Measurements from ENCODE around the gene IFI16.
A peak's percentile ranks its signal among the peaks of the same experiment; 100 is the strongest.
"Not testable (repeated sequence)": the region's sequence is repeated elsewhere in the genome, so short reads cannot be mapped to it uniquely, and the experiment has no call there.

The IFI16 gene

DNA sequence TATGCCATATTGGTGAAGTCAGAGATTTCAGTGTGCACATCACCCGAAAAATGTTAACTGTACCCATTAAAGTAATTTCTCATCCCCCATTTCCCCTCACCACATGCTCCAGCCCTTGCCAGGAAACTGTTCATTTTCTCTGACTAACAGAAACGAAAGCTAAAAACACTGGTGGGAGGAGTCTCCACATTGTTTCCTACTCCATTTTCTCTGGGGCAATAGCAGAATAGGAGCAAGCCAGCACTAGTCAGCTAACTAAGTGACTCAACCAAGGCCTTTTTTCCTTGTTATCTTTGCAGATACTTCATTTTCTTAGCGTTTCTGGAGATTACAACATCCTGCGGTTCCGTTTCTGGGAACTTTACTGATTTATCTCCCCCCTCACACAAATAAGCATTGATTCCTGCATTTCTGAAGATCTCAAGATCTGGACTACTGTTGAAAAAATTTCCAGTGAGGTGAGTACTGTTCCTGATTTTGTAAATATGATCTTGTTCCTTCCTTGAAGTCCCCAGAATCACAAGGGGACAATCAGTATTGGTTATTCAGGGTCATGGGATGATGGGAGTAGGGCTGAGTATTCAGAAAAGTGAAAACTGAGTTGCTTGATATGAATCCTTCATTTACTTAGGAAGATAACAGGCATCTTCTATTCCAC, at the start of gene IFI16:
Gene IFI16, plus strand, starts transcription at position 204 of the 658 bp plus-strand sequence. CDS start 4,774 bp downstream, outside the sequence.
- DNase-seq (ENCODE audit: low read depth): peak; percentile 47

DNA sequence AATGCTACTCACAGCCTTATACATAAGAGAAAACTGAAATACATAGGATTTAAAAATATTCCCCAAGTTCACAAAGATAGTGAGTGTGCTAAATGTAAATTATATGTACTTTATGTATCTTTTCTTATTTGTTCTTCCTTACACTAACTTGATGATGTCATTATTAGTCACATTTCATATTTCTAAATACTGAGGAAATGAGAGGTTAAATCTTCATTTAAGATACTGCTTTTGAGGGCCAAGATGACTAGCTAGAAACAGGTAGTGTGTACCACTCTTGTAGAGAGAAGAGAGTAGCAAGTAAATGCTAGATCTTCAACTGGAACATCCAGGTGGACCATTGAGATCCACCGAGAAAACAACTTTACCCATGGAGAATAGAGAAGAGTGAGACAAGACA, 48.5 kb upstream of the IFI16 start:
- DNase-seq (ENCODE audit: low read depth): no peak

DNA sequence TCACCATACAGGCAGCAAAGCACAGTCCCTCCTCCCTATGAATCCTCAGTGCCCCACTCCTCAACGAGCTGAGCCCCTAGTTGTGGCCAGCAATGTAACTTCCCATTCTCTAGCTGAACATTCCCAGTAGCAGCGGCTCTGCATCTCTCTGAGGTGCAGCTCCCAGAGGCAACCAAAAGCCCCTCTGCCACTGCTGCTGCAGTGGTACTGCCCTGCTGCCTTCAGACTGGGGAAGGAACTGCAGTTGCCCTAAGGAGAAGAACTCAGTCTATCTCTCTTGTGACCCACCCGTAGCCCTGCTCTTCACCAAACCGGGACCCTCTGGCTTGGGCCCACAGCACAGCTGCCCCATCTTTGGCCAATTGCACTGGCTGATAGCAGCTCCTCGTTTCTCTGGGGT, 46.7 kb upstream of the IFI16 start:
- DNase-seq (ENCODE audit: low read depth): no peak

DNA sequence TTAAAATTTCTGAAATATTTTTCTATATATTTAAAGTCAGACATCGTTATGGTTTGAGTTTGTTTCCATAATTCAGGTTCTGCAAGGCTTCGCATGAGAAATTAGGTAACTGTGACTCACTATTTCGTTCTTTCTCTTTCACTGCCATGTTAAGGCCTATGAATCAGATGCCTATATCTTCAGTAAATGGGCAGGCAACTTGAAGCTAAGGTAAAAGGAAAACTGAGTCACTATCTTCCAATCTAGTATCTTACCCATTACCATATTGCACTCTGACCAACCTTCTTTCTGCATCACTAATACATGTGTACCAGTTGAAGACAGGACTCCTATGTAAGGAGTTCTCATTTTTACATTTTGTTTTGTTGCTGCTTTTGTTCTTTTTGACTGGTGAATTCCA, 40.5 kb upstream of the IFI16 start:
- no peak for DNase-seq (ENCODE audit: low read depth)

DNA sequence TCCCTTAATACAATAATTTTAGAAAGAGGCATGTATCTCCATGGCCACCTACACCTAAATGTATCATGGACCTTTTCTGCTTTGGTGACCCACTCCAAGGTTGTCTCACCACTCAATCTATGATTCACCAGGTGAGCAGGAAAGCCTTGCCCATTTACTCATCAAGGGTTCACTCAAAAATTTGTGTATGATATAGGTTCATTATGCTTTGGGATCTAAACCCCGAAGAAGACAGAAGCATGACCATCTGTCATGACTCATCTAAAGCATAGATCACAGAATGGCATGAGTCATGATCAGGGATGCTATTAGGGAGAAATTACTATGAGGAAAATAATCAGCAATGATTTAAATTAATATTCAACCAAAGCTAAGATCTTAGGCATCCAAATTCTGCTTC, 39.9 kb upstream of the IFI16 start:
- DNase-seq (ENCODE audit: low read depth): no peak

DNA sequence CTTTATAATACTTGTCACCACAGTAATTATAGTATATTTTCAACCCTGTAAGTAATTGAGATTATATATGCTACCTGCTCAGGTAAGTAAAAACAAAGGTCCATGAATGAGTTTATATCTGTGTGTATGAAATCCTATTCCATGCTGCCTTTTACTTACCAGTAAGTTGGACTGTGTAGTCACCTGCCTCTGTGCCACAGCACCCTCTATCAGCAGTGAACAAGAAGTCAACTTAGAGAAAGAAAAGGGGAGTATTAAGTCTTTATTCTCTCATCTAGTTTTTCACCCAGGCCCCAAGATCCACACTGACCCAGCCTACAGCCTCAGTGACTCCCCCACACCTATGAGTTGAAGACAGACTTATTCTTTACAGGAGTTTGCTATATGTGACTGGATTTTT, 36.9 kb upstream of the IFI16 start:
- DNase-seq (ENCODE audit: low read depth): no peak

DNA sequence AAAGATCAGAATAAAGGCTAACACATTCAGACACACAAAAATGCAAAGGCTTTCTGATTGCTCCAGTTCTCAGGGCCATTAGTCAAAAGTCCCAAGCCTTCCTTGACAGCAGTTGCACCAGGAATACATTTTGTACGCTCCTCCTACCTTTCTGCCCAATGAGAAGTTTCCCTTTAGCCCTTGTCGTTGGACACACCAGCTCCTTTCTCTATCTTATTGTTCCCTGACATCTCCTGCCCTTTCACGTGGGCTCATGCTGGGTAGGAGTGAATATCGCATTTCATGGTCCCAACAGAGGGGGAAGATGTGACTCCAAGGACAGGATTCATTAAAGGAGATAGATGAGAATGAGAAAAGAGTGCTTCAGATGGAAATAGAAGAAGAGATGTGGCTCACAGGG, 33.5 kb upstream of the IFI16 start:
- no peak for DNase-seq (ENCODE audit: low read depth)

DNA sequence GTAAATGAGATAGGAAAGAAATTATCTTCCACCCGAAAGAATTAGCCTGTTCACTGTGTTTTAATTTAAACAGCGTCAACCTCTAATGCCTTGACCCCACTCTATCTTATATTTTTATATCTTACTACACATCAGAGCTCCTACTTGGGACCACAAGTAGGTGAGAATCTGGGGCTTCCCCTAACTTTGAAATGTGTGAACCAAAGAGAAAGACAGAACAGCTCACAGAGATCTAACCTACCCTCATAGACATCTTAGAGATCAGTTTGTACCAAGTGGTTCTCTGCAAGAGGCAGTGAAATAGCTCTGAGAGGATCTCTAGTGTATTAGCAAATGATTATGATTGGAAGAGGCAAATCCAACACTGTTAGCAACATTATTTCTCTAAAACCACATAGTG, 31.0 kb upstream of the IFI16 start:
- DNase-seq (ENCODE audit: low read depth): no peak

DNA sequence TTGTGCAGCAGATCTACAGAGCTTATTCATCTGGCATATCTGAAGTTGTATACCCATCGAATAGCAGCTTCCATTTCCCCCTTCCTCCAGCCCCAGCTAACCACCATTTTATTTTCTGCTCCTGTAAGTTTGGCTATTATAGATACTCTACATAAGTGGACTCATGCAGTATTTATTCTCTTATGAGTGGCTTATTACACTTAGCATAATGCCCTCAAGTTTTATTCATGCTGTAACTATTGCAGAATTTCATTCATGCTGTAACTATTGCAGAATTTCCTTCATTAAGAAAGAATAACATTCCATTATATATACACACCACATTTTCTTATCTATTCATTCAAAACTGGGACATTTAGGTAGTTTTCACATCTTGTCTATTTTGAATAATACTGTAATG, 30.5 kb upstream of the IFI16 start:
- no peak for DNase-seq (ENCODE audit: low read depth)

DNA sequence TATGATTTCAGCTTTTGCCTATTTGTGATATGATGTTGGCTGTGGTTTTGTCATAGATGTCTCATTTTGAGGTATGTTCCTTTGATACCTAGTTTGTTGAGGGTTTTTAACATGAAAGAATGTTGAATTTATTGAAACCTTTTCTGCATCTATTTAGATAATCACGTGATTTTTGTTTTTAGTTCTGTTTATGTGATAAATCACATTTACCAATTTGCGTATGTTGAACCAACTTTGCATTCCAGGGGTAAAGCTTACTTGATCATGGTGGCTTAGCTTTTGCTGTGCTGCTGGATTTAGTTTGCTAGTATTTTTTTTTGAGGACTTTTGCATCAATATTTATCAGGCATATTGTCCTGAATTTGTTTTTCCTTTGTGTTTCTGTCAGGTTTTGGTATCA, 26.5 kb upstream of the IFI16 start:
- DNase-seq (ENCODE audit: low read depth): no peak

DNA sequence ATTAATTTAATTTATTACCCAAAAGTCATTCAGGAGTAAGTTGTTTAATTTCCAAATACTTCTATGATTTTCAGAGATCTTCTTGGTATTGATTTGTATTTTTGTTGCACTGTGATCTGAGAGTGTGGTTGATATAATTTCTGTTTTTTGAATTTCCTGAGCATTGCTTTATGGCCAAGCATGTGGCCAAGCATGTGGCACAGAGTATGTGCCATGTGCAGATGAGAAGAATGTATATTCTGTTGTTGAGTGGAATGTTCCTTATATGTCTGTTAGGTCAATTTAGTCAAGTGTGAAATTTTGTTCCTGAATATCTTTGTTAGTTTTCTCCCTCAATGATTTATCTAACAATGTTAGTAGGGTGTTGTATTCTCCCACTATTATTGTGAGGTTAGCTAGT, 25.3 kb upstream of the IFI16 start:
- no peak for DNase-seq (ENCODE audit: low read depth)

DNA sequence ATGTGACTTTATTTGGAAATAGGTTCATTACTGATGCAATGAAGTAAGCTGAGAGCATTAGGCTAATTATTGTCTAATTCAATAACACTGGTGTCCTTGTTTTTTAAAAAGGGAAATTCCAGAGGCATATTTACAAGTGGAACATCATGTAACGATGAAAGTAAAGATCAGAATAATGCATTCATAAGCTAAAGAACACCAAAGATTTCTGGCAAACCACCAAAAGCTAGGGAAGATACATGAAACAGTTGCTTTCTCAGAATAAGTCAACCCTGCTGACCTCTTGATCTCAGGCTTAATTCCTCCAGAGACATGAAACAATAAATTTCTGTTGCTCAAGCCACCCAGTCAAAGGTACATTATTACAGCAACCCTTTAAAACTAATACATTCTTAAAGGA, 20.3 kb upstream of the IFI16 start:
- no peak for DNase-seq (ENCODE audit: low read depth)

DNA sequence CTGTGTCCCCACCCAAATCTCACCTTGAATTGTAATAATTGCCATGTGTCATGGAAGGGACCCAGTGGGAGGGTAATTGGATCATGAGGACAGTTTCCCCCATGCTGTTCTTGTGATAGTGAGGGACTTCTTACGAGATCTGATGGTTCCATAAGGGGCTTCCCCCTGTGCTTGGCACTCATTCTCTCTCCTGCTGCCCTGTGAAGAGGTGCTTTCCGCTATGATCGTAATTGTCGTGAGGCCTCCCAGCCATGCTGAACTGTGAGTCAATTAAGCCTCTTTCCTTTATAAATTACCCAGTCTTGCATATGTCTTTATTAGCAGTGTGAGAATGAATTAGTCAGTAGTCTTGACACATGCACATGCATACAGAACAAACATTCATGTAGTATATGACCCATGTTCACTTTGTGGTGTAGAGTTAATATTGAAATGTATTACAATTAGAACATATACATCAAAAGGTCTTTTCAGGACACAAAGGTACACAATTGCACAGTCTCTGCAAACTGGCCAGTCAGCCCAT, 16.9 kb upstream of the IFI16 start:
- no peak for DNase-seq (ENCODE audit: low read depth)

DNA sequence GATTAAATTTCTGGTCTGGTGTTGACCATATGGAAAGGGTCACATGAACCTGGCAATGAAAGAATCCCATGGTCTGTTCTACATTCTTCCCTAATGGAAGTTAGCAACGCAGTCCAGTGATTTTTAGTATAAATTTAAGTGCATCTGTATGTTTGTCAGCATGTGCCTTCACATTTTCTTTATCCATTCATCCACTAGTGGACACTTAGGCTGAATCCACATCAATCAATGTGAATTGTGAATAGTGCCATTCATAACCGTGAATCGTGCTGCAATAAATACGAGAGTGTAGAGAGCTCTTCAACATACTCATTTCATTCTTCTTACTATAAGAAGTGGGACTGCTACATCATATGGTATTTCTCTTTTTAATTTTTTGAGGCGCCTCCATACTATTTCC, 12.7 kb upstream of the IFI16 start:
- DNase-seq (ENCODE audit: low read depth): no peak

DNA sequence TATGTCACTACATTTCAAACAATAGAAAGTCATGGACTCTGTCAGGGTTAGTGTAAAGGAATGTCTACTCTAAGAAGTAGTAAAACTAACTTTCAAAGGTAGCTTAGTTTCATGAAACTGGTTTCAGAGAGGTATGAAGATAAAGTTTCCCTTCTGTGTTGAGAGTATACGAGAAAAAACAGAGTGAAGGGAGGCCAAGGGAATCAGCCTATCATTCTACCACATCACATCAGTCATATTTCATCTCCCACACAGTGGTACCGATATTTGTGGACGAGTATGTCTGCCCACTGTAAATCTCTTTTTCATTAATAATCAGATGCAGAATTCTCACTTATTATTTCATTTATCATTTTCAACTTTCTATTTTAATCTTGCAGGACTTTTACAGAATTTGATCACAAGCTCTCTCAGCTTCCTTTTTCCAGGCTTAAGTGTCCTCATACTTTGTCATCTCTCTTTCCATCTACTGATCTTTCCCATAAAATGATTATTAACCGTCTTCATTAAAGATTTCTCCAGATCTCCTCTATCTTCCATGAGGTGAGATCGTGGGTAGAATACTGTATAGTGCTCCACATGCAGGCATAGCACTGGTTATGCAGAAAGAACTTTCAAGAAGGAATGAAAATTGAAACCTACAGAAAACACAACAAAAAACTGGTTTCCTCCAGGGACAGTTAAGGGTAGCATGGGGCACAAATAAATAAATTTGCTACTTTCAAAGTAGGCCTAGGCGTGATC, 11.5 kb upstream of the IFI16 start:
- no peak for DNase-seq (ENCODE audit: low read depth)

DNA sequence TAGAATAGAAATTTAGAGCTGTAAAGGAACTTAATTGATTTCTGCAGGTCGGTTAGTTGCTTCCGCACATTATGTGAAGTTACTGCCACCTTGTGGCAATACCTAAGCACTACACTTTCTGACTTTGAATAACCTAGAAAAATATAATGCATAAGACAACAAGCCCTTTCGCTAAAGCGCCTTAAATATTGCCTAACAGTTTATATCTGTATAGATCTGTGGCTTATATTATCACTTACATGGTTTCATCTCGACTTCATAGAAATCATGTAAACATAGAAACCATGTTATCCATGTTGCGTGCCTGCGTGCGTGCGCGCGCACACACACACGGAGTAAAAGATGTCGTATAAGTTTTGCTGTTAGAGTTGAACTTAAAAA, 10.9 kb upstream of the IFI16 start:
- DNase-seq (ENCODE audit: low read depth): peak; percentile 24

DNA sequence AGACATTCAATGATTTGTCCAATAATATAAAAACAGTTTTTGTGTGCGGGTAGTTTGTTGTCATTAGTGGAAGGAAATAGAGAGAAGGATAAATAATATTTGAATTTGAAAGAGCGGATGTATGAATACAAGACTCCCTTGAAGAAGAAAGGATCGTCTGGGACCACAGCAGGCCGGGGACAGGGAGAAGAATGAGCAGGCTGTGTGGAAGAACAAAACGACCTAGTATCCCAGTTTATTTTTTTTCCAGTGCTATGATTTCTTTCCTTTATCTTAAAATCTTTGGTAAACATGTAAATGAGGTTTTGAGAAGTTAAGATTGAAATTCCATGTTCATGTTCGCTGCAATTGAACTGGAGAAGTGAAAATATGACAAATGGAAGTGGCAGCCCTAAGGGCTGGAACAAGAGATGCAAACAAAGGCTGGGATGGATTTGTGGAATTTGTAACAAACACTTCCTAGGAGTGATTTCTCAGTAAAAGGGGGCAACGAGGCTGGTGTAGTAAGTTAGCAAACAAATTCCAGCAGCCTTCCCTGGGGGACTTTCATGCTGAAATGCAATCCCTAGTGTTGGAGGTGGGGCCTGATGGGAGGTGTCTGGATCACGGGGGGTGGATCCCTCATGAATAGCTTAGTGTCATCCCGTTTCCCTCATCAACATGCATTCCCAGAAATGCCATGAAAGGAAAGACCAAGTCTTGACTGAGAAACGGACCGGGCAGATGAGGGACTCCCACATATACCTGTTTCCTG, 10.2 kb upstream of the IFI16 start:
- no peak for DNase-seq (ENCODE audit: low read depth)

DNA sequence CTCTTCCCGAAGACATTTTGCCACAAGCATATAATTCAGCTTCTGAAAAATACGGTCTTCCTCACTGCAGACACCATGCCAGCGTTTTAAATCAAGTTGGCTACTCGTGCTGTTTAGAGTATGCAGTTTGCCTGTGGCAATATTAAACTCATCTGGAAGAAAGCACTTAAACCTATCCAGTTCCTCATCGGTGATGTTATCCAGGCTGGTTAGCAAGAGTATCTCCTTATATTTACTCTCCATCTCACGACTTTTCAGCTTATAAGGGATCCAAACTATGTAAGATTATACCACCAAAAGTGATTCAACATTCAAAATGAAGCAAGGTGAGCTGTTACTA, 9.7 kb upstream of the IFI16 start:
- DNase-seq (ENCODE audit: low read depth): no peak

DNA sequence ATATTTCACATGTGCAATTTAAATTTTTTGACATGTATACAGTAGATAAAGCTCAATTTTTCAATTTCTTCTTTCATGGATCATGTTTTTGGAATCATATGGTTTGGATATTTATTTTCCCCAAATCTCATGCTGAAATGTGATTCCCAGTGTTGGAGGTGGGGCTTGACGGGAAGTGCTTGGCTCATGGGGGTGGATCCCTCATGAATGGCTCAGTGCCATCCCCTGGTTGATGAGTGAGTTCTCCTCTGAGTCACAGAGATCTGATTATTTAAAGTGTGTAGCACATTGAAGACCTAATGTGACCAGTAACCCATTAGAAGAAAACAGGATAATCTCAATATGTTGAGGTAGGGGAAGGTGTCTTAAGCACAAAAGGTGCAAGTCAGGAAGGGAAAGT, 9.1 kb upstream of the IFI16 start:
- DNase-seq (ENCODE audit: low read depth): no peak

DNA sequence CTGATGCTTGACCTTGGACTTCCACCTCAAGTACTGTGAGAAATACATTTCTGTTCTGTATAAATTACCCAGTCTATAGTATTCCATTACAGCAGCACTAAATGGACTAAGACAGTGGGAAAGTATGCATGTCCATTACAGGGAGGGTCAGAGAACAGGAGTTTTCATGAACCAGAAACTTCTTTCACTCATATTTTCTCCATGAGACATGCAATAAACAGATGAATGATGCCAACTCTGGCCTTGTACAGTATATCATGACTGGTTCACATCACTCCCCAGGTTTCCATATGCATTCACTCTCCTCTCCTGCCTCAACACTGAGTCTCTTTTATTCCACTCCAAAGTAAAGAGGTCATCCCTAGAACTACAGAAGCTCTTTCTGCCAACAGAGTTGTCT, 4.5 kb upstream of the IFI16 start:
- no peak for DNase-seq (ENCODE audit: low read depth)

DNA sequence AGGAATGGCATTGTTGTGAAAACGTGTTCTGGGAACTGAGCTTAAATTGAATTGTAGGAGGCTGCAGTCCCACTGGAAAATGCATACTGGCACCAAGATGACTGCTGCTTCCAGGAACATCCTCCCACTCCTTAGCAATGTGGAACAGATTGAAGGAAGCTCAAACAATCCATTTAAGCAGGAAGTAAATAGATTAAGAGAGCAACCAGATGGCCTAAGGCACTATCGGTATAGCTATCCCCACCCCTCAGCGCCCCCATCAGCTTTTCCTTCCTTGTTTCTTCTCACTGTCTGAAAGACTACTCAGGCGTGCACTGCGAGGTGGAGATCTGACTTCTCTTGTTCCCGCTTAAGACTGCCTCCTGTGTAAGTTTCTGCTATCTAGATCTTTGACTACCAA, 4.0 kb upstream of the IFI16 start:
- DNase-seq (ENCODE audit: low read depth): no peak

DNA sequence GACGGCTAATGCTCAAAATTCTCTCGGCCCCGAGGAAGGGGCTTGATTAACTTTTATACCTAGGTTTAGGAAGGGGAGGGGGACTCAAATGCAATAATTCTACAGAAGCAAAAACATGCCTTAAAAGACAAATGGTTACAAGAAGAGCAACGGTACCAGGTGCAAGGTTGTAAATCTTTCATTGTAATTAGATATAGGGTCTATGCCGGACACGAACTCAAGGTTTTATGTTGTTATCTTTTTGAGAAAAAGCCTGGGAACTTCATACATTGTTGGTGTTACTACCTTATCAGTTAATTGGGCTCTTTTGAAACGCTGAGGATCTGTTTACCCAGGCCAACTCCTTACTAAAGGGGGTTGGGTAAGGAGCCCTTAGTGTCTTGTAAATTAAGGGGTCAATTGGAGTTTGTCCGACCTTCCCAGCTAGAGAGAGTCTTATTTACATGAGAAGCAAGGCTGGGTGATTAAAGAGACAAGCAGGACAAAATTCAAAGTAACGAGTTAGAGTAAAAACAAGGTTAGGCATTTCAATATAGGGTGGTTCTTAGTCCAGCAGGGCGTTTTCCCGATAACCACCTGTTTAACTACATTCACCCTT, 3.4 kb upstream of the IFI16 start:
- DNase-seq (ENCODE audit: low read depth): not testable (repeated sequence)

DNA sequence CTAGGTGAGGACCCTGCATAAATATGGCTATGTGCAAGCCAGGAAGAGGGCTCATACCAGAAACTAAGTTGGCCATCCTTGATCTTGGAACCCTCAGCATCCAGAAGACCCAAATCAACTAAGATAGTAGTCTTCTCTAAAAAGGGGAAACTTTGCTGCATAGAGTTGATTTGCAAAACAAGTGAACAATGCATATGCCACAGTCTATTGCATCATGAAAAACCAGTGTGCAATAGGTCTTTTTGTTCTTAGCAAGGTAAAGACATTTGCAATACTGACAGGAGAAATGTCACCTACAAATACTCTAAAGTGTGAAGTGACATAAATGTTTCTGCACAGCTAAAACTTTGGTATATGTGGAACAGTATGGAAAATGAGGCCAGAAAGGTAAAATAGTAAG, 2.0 kb upstream of the IFI16 start:
- no peak for DNase-seq (ENCODE audit: low read depth)
